ENCODE measurements around the gene ST3GAL4. TPM values are rescaled to one million over a fixed set of nuclear protein-coding genes. Genes with fewer than 3 reads are reported as not detected.
"Not testable (repeated sequence)": the region's sequence is repeated elsewhere in the genome, so short reads cannot be mapped to it uniquely, and the experiment has no call there.

ST3GAL4 gene
- total RNA-seq, 1 experiment from 2014 or later, result 5.8 TPM

- not testable (repeated sequence) for H4K20me1 ChIP-seq (ENCODE audit: insufficient read depth, low read depth, low read length); H3K27me3 ChIP-seq (ENCODE audit: low read length); H2AFZ ChIP-seq (ENCODE audit: low read length); DNase-seq; H3K4me3 ChIP-seq (ENCODE audit: low read length); H3K36me3 ChIP-seq (ENCODE audit: insufficient read depth, low read length); H3K4me2 ChIP-seq (ENCODE audit: low read depth, low read length, poor library complexity, severe bottlenecking); H3K79me2 ChIP-seq (ENCODE audit: low read length); H3K9me3 ChIP-seq (ENCODE audit: low read length); H3K9me2 ChIP-seq (replicated peaks; ENCODE audit: insufficient read depth, low read length); H3K27ac ChIP-seq (ENCODE audit: low read length); H3K9ac ChIP-seq (ENCODE audit: low read length)
- peaks cover 22% of the 10 kb centered on the region for H3K4me1 ChIP-seq (ENCODE audit: low read length)
These were observed 40.3 kb downstream of the ST3GAL4 start for GRCh38 chr11:126395784-126396183.

- H3K4me2 ChIP-seq (ENCODE audit: low read depth, low read length, poor library complexity, severe bottlenecking); H3K9me2 ChIP-seq (replicated peaks; ENCODE audit: insufficient read depth, low read length); H3K36me3 ChIP-seq (ENCODE audit: insufficient read depth, low read length); H3K79me2 ChIP-seq (ENCODE audit: low read length); H3K27ac ChIP-seq (ENCODE audit: low read length); H3K27me3 ChIP-seq (ENCODE audit: low read length); H3K4me3 ChIP-seq (ENCODE audit: low read length); H2AFZ ChIP-seq (ENCODE audit: low read length); H3K9ac ChIP-seq (ENCODE audit: low read length); H3K9me3 ChIP-seq (ENCODE audit: low read length); H4K20me1 ChIP-seq (ENCODE audit: insufficient read depth, low read depth, low read length); DNase-seq: not testable (repeated sequence)
- H3K4me1 ChIP-seq (ENCODE audit: low read length), result peaks cover 20% of the 10 kb centered on the region
These were observed 40.8 kb downstream of the ST3GAL4 start for GRCh38 chr11:126396266-126396665.

- no peak overlapping the region for H3K9ac ChIP-seq (ENCODE audit: low read length)
- no peaks in the 10 kb centered on the region for H3K9me3 ChIP-seq (ENCODE audit: low read length)
- H3K79me2 ChIP-seq (ENCODE audit: low read length), result no peaks in the 10 kb centered on the region
- H2AFZ ChIP-seq (ENCODE audit: low read length), result no peak overlapping the region
- DNase-seq, result no peak
- no peak overlapping the region for H3K4me2 ChIP-seq (ENCODE audit: low read depth, low read length, poor library complexity, severe bottlenecking)
- H3K27me3 ChIP-seq (ENCODE audit: low read length), result no peaks in the 10 kb centered on the region
- peaks cover 5% of the 10 kb centered on the region; the same call in 1 of the 2 replicates for H4K20me1 ChIP-seq (ENCODE audit: insufficient read depth, low read depth, low read length)
- no peaks in the 10 kb centered on the region for H3K36me3 ChIP-seq (ENCODE audit: insufficient read depth, low read length)
- no peaks in the 10 kb centered on the region for H3K9me2 ChIP-seq (replicated peaks; ENCODE audit: insufficient read depth, low read length)
- H3K4me1 ChIP-seq (ENCODE audit: low read length), result peaks cover 13% of the 10 kb centered on the region
- H3K27ac ChIP-seq (ENCODE audit: low read length), result no peak overlapping the region
- H3K4me3 ChIP-seq (ENCODE audit: low read length), result no peak overlapping the region
These were observed 41.5 kb downstream of the ST3GAL4 start for GRCh38 chr11:126396965-126397364.

GRCh38 chr11:126398296-126398695 is 42.8 kb downstream of the ST3GAL4 start:
- no peaks in the 10 kb centered on the region for H3K9me2 ChIP-seq (replicated peaks; ENCODE audit: insufficient read depth, low read length)
- H3K36me3 ChIP-seq (ENCODE audit: insufficient read depth, low read length), result no peaks in the 10 kb centered on the region
- peaks cover 5% of the 10 kb centered on the region for H3K4me1 ChIP-seq (ENCODE audit: low read length)
- no peaks in the 10 kb centered on the region for H3K27me3 ChIP-seq (ENCODE audit: low read length)
- H3K4me3 ChIP-seq (ENCODE audit: low read length), result no peak overlapping the region
- no peaks in the 10 kb centered on the region for H3K79me2 ChIP-seq (ENCODE audit: low read length)
- no peak overlapping the region for H3K9ac ChIP-seq (ENCODE audit: low read length)
- H4K20me1 ChIP-seq (ENCODE audit: insufficient read depth, low read depth, low read length), result peaks cover 5% of the 10 kb centered on the region; the same call in 1 of the 2 replicates
- no peak overlapping the region for H2AFZ ChIP-seq (ENCODE audit: low read length)
- no peak for DNase-seq
- no peaks in the 10 kb centered on the region for H3K9me3 ChIP-seq (ENCODE audit: low read length)
- H3K4me2 ChIP-seq (ENCODE audit: low read depth, low read length, poor library complexity, severe bottlenecking), result no peak overlapping the region
- no peak overlapping the region for H3K27ac ChIP-seq (ENCODE audit: low read length)

GRCh38 chr11:126398721-126399120 is 43.2 kb downstream of the ST3GAL4 start:
- no peak overlapping the region for H3K4me2 ChIP-seq (ENCODE audit: low read depth, low read length, poor library complexity, severe bottlenecking)
- H2AFZ ChIP-seq (ENCODE audit: low read length), result no peak overlapping the region
- H3K36me3 ChIP-seq (ENCODE audit: insufficient read depth, low read length), result no peaks in the 10 kb centered on the region
- H3K9me3 ChIP-seq (ENCODE audit: low read length), result no peaks in the 10 kb centered on the region
- H3K27ac ChIP-seq (ENCODE audit: low read length), result no peak overlapping the region
- DNase-seq, result no peak
- no peak overlapping the region for H3K9ac ChIP-seq (ENCODE audit: low read length)
- peaks cover 5% of the 10 kb centered on the region; the same call in 1 of the 2 replicates for H4K20me1 ChIP-seq (ENCODE audit: insufficient read depth, low read depth, low read length)
- H3K27me3 ChIP-seq (ENCODE audit: low read length), result no peaks in the 10 kb centered on the region
- H3K9me2 ChIP-seq (replicated peaks; ENCODE audit: insufficient read depth, low read length), result no peaks in the 10 kb centered on the region
- H3K79me2 ChIP-seq (ENCODE audit: low read length), result no peaks in the 10 kb centered on the region
- H3K4me1 ChIP-seq (ENCODE audit: low read length), result peaks cover 9% of the 10 kb centered on the region
- H3K4me3 ChIP-seq (ENCODE audit: low read length), result no peak overlapping the region

GRCh38 chr11:126400019-126400418 is 44.5 kb downstream of the ST3GAL4 start:
- Histone ChIP-seq H3K27me3 (ENCODE audit: low read length) (no peaks in the 10 kb centered on the region), H4K20me1 (ENCODE audit: insufficient read depth, low read depth, low read length) (no peaks in the 10 kb centered on the region), H3K36me3 (ENCODE audit: insufficient read depth, low read length) (no peaks in the 10 kb centered on the region), H3K9me3 (ENCODE audit: low read length) (no peaks in the 10 kb centered on the region), H3K9ac (ENCODE audit: low read length) (no peak overlapping the region), H3K4me1 (ENCODE audit: low read length) (peaks cover 15% of the 10 kb centered on the region), H3K9me2 (replicated peaks; ENCODE audit: insufficient read depth, low read length) (no peaks in the 10 kb centered on the region), H2AFZ (ENCODE audit: low read length) (no peak overlapping the region), H3K4me2 (ENCODE audit: low read depth, low read length, poor library complexity, severe bottlenecking) (no peak overlapping the region), H3K4me3 (ENCODE audit: low read length) (no peak overlapping the region), H3K27ac (ENCODE audit: low read length) (no peak overlapping the region), H3K79me2 (ENCODE audit: low read length) (no peaks in the 10 kb centered on the region)
- DNase-seq, result no peak

- no peak for DNase-seq
These were observed 45.0 kb downstream of the ST3GAL4 start for GRCh38 chr11:126400479-126400878.

GRCh38 chr11:126403022-126403581 is 47.6 kb downstream of the ST3GAL4 start:
- DNase-seq, result no peak
- Histone ChIP-seq H2AFZ (ENCODE audit: low read length) (no peak overlapping the region), H3K9me3 (ENCODE audit: low read length) (no peaks in the 10 kb centered on the region), H3K9ac (ENCODE audit: low read length) (no peak overlapping the region), H3K79me2 (ENCODE audit: low read length) (no peaks in the 10 kb centered on the region), H3K36me3 (ENCODE audit: insufficient read depth, low read length) (no peaks in the 10 kb centered on the region), H3K9me2 (replicated peaks; ENCODE audit: insufficient read depth, low read length) (no peaks in the 10 kb centered on the region), H3K4me3 (ENCODE audit: low read length) (no peak overlapping the region), H3K4me2 (ENCODE audit: low read depth, low read length, poor library complexity, severe bottlenecking) (peak overlapping the region; percentile 23), H3K4me1 (ENCODE audit: low read length) (peaks cover 15% of the 10 kb centered on the region), H3K27me3 (ENCODE audit: low read length) (no peaks in the 10 kb centered on the region), H3K27ac (ENCODE audit: low read length) (no peak overlapping the region), H4K20me1 (ENCODE audit: insufficient read depth, low read depth, low read length) (no peaks in the 10 kb centered on the region)

More at GRCh38 chr11:126400479-126400878, 45.0 kb downstream of the ST3GAL4 start:
- Histone ChIP-seq H3K27ac (ENCODE audit: low read length) (no peak overlapping the region), H3K79me2 (ENCODE audit: low read length) (no peaks in the 10 kb centered on the region), H3K9me2 (replicated peaks; ENCODE audit: insufficient read depth, low read length) (no peaks in the 10 kb centered on the region), H3K27me3 (ENCODE audit: low read length) (no peaks in the 10 kb centered on the region), H3K9ac (ENCODE audit: low read length) (no peak overlapping the region), H4K20me1 (ENCODE audit: insufficient read depth, low read depth, low read length) (no peaks in the 10 kb centered on the region), H3K4me1 (ENCODE audit: low read length) (peaks cover 15% of the 10 kb centered on the region), H3K9me3 (ENCODE audit: low read length) (no peaks in the 10 kb centered on the region), H3K4me2 (ENCODE audit: low read depth, low read length, poor library complexity, severe bottlenecking) (no peak overlapping the region), H3K36me3 (ENCODE audit: insufficient read depth, low read length) (no peaks in the 10 kb centered on the region), H2AFZ (ENCODE audit: low read length) (no peak overlapping the region), H3K4me3 (ENCODE audit: low read length) (no peak overlapping the region)

Measured in Karpas-422 (cell line).